Measurements from ENCODE around the gene MAGI1.

MAGI1 gene

DNA sequence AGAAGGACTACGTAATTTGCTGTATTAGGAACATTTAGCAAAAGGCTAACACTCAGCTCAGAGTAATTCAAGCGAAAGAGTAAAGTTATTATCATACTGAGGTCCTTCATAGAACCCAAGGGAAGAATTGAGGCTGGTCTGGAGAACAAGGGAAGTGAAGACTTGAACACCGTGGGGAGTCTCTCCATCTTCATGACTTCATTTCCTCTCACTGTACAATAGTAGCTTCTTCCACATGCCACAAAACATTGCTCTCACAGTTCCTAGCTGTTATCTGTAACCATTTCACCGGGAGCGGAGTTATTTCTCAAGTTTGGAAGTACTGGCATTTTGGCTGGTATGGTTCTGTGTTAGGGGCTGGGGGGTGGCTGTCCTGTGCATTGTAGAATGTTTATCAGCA, 69.7 kb downstream of the MAGI1 start:
- DNase-seq, result no peak

GRCh38 chr3:65967451-65967850, 71.3 kb downstream of the MAGI1 start:
- DNase-seq, result no peak

GRCh38 chr3:65964838-65965237, 73.9 kb downstream of the MAGI1 start:
- no peak for DNase-seq

DNA sequence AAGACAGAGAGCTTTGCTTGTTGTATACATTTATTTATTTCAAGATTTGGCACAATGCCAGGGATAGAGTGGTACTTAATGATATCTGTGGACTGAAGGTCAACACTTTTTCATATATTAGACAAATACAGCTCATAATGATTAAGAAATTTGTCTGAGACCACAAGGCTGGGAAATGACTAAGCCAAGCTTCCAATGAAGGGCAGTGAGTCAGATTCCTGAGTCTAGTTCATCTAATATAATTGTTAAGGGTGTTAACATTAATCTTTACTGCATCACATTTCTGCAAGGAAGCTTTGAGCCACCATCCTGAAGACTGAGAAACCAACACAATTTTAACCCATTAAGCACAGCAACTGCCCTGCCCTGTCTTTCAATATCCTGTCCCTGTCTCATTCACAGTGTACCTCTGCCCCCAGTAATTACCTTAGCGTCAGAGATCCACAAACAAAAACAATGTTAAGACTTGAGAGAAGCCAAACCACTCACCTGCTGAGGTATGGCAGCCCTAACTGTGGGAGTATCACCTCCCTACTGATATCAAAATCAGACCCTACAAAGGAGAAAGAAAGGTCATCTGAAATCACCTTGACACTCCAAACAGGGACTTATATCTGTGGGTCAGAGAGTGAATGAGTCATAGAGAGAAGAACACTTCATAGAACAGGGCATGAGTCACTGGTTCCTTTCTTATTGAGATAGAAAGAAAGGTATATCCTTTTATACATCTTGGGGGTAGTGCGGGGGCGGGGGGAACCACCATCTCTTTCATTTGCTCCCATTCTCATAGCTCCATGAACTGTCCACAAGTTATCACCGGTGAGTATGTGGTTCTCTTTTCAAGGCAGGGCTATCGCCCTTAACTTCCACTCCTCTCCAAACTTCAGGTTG, 74.7 kb downstream of the MAGI1 start:
- no peak for DNase-seq

DNA sequence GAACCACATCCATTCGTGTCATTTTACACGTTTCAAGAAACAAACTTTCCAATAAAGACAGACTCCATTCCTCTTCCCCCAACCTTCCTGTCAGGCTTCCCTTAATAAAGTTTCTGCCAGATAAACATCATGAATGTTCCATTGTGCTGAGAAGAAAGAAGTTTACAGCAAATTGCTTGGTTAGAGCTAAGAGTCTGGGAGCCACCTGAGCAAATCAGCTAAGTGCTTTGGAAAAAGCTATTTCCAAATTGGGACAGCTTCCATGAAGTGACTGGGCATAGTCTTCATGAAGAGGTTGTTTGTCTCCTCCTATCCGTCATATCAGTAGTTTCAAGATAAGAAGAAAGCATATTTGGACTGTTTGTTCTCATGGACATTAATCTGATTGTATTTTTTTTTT, 77.0 kb downstream of the MAGI1 start:
- DNase-seq, result no peak

DNA sequence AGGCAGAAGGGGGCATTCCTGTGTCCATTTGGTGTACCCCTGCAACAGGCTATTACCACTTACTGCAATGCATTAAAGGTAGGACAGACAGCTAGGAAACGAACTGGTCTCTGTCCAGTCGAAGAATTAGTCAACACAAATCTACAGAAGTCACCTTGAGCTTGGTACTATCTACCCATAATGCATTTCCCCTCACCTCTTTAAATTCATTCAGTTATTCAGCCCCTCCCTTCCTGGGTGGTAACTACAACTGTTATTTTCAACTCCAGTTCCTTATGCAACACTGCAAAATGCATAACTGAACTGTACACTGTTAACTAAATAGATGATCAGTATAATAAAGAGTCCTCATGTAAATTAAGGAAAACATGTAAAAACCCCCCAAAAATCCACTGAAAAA, 77.6 kb downstream of the MAGI1 start:
- DNase-seq, result no peak

DNA sequence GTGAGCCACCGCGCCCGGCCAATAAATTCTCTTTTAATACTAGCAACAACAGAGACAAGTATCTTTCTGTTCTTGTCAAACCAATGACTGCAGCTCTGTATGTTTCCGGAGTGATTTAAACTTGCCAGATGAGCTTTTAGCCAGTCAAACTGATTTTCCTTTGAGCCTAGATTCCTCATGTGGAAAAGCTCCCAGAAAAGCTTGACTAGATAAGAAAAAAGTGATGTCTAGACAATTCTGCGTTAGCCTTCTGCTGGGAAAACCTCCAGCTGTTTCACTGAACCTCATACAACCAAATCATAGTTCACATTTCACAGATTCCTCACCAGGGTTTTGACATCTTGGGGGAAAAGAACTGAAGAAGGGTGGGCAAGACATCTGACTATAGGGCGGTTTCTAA, 78.6 kb downstream of the MAGI1 start:
- DNase-seq, result no peak

- no peak for DNase-seq
These were observed 80.5 kb downstream of the MAGI1 start for GRCh38 chr3:65958216-65958615.

- DNase-seq, result no peak
These were observed 82.8 kb downstream of the MAGI1 start for GRCh38 chr3:65955792-65956477.

- no peak for DNase-seq
These were observed 84.6 kb downstream of the MAGI1 start for GRCh38 chr3:65953881-65954733.

DNA sequence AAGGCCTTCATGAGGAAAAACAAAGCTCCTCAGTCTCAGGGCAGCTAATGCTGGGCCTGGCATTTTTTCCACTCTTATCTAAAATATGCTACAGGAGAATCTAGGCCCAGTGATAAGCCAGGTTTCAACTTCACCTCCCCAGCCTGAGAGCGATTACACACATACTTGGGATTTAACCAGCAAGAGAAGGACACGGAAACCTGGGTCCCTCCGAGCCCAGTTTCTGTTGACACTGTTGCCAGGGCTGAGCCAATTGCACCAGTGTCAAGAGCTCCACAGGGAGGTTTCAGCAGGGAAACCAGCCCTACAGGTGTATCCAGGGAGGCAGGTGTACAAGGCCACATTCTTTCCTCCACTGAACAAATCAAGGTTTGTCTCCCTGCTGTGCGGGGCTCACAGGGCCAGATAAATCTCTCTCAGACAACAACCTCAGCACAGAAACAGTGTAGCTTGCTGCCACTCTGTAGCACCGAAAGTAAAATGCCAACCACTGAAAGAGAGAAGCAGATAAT, 85.4 kb downstream of the MAGI1 start:
- DNase-seq, result peak; percentile 26

- no peak for DNase-seq
These were observed 85.9 kb downstream of the MAGI1 start for GRCh38 chr3:65952842-65953241.

DNA sequence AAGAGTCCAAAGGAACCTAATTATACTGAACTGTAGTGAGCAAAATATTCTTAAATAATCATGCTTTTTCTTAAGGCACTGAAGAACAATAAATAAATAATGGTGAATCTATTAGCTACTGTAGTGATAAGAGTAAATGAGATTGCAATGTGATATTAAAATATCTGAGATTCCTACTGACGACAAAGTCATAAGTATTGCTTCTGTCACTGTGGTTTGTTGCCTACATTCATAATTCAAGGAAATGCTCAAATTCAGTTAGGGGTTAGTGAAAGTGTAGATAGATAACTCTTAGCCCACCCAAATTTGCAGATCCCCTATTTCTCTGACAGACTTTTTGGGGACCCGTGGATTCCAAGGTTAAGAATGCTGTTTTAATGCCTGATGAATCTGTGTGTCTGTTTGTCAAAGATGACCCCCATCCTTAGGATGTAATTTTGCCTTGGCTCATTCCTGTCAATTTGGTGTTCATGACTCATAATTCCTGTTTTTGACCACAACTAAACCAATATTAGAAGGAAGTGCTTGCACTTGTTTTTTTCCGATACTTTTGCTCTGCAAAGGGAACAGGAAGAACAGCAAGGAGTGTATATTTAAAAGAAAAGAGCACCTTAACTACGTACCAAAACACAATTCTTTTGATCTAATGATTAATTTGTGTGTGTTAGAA, 86.7 kb downstream of the MAGI1 start:
- no peak for DNase-seq

GRCh38 chr3:65950340-65951326, 88.1 kb downstream of the MAGI1 start:
- no peak for DNase-seq

DNA sequence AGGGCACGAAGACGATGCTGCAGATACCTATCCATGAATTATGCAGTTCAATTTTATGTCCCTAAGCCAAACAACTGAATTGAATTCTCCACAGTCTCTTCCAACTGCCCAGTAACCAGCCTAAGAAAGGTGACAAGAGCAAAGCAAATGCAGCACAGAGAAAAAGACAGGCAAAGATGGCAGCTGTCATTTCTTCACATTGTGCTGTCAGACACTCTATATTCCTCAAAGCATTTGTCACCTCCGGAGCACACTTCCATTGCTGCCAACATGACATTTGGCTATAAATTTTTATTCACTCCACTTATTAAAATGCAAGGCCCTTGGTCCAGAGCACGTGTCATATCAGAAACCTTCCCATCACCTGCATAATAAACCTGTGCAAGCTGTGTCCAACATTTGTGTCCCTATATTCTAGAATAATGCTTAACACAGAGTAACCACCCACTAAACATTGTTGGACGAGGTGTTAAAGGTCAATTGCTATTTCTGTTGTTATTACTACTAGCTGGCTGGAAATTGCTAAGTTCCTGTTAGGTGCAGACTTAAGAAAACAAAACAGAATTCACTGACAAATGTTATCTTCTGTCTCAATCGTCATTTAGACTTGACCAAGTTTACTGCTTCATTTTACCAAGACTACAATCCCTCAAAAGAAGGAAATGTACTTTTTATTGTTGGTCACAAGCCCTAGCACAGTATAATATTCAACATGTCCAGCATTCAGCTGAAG, 89.7 kb downstream of the MAGI1 start:
- DNase-seq, result no peak

- DNase-seq, result no peak
These were observed 92.3 kb downstream of the MAGI1 start for GRCh38 chr3:65946438-65946837.

DNA sequence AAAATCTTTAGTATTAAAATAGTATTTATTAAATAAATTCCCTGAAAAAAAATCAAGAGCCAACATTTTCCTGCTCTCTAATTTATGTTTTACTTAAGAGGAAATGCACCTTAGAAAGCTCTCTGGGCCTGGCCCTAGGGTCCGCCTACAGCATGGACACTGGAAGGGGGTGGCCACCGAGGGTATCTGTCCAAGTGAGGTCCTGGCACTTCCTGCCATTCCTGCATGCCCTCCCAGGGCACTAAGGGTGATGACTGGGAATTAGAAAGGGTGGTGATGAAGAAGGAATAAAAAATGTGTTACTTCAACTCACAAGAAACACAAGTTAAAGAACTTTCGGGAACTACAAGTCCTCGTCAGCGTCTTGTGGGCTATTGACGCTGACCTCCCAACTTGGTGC, 92.8 kb downstream of the MAGI1 start:
- no peak for DNase-seq

- DNase-seq, result no peak
These were observed 93.2 kb downstream of the MAGI1 start for GRCh38 chr3:65945480-65945879.

GRCh38 chr3:65944252-65944651, 94.5 kb downstream of the MAGI1 start:
- no peak for DNase-seq

DNA sequence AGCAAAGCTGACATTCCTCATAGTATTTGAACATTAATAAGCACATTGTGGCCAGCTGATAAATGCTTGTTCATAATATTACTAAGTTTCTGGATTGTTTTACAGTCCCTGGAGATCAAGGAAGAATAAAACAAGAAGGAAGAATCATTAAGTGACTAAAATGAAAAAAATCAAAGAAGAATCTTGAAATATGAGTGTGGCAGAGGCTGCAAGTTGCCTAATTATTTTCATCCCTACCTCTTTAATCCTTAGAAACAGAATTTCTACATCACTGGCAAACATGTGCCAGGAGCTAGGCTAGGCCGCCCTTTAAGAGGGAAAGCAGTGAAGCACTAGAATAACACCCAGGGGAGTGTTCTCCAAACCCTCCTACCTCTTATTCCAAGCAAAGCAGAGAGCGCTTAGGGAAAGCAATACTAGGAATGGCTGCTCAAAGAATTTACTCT, 98.9 kb downstream of the MAGI1 start:
- no peak for DNase-seq

- no peak for DNase-seq
These were observed 99.5 kb downstream of the MAGI1 start for GRCh38 chr3:65939184-65939583.
